NCI-H1105 (cell line): ENCODE results near the gene TMEM156.
"Not testable (repeated sequence)": the region's sequence is repeated elsewhere in the genome, so short reads cannot be mapped to it uniquely, and the experiment has no call there.

Experiments
- DNase-seq: peaks from one replicate; lab custom pipeline; 2025; lab: John Stamatoyannopoulos, UW

The TMEM156 gene

DNA sequence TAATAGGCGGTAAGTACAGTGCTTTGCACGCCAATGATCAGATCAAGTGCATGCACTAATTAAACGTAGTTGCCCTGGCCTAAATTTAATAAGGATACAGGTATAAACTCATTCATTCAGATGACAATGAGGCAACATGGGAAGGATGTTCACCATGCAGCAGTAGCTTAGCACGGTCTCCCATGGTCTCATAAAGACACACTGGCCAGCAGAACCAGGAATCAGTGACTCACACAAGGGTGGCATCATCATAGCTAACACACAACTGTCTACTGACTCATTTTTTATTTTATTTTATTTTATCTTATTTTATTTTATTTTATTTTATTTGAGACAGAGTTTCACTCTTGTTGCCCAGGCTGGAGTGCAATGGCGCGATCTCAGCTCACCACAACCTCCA, 42.7 kb downstream of the TMEM156 start:
- DNase-seq, result no peak

DNA sequence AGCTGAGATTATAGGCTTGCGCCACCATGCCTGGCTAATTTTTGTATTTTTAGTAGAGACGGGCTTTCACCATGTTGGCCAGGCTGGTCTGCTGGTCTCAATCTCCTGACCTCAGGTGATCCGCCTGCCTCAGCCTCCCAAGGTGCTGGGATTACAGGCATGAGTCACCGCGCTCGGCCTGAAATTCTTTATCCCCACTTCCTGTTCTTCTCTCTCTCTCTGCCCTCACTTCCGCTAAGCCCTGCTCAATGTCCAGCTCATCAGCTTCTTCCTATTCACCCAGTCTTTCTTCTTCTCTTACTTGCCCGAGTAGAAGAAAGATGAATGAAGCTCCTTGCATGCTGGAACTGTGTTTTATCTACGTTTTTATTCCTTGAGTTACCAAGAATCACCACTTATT, 43.9 kb downstream of the TMEM156 start:
- not testable (repeated sequence) for DNase-seq

DNA sequence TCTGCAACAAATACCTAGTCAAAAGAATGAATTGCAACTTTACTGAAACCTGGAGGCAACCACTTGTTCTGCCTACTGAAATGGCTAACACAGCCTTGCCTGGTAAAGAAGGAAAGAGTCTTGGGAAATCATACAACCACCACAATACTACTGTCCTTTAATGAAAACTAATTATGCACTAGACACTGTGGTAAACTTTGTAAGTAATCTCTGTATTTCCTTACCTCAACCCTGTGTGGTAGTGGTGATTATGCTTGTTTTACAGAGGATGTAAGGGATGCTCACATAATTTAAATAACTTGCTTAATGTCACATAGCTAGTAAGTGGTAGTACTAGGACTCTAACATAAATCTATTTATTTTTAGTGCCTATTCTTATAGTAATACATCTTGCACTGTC, 44.7 kb downstream of the TMEM156 start:
- no peak for DNase-seq

DNA sequence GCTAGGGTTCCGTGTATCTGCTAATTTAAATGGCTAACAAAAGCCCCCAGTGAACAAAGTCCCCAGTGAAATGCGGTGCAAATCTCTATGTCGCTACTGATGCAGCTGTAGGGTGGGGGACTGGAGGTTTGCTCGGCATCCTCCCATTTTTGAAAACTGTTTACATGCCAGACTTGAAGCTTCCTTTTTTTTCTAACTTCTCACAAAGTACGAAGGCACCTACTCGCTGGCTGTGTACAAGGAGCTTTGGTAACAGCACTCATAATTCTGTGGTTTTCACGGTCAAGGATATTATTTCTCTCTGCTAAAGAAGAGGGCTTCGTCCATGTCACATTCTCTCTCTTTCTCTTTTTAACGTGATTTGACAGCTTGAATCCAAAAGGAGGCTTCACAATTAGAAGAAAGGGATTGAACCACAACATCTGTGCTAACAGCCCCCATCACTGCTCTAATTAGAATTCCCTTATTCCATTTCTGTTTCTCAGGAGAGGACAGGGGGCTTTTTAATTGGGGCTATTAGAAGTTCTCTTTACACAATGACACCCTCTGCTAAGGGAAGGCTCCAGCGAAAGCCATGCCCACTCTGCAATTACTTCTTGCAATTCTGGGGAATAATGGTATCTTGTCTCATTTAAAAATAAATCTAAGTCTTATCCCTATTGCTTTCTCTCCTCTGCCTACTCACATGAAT, 46.7 kb downstream of the TMEM156 start:
- DNase-seq, result no peak

DNA sequence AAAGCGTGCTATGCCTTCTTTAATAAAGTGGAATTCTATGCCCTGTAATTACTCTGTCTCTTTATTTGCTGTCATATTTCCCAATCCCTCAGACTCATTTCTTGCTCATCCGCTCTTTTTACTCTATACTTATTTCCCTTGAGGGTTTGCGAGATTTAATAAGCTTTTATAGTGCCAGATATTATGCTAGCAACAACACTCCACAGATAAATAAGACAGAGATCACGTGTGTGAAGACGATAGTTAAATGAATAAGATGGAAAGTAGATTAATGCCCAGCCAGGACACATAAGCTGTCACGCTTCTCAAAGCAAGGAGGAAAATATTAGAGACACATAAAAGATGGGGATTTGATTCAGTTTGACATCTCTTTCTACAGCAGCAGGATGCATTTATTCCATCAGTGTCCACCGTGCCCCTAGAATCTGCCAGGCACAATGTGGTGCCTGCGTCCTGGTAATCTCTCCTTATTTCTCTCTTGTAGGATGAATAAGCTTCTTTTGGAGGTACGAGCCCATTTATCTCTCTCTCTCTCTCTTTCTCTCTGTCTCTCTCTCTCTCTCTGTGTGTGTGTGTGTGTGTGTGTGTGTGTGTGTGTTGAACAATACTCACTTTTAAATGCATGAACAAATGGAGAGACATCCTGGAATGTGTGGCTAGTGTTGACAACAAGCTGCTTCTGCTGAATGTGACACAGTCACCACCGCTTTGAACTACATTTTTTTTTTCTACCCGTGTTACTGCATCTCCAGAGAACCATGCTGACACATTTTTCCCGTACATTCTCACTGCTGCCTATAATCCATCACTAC, 48.2 kb downstream of the TMEM156 start:
- no peak for DNase-seq

DNA sequence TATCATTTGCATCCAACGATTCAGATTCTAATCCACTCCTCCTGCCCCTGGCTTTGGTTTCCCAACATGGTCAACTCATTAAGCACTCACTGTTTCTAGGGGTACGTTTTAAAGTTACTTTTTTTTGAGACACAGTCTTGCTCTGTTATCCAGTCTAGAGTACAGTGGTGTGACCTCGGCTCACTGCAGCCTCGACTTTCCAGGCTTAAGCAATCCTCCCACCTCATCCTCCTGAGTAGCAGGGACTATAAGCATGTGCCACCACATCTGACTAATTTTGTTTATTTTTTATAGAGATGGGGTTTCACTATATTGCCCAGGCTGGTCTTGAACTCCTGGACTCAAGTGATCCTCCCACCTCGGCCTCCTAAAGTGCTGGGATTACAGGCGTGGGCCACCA, 48.9 kb downstream of the TMEM156 start:
- DNase-seq, result no peak

DNA sequence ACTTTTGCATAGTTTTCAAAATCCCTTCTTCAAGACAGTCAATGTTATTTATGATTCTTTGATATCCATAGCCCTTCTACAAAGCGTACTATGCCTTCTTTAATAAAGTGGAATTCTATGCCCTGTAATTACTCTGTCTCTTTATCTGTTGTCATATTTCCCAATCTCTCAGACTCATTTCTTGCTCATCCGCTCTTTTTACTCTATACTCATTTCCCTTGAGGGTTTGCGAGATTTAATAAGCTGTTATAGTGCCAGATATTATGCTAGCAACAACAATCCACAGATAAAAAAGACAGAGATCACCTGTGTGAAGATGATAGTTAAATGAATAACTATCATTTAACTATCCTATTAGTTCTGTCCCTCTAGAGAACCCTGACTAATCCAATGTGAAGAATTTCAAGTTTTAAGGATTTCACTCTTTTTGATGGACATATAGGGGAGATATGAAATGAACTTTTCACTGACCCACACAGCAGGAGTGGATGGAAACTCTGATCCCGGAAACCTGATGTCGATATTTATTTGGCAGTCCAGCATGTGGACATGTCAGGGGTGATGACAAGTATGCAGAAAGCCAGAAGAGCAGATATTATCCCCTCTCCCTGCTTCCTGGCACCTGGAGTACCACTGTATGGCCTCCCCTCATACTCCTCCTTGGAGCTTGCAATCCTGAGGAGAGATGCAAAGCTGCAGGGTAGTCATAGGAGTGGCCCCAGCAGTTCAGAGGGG, 49.7 kb downstream of the TMEM156 start:
- DNase-seq, result no peak

DNA sequence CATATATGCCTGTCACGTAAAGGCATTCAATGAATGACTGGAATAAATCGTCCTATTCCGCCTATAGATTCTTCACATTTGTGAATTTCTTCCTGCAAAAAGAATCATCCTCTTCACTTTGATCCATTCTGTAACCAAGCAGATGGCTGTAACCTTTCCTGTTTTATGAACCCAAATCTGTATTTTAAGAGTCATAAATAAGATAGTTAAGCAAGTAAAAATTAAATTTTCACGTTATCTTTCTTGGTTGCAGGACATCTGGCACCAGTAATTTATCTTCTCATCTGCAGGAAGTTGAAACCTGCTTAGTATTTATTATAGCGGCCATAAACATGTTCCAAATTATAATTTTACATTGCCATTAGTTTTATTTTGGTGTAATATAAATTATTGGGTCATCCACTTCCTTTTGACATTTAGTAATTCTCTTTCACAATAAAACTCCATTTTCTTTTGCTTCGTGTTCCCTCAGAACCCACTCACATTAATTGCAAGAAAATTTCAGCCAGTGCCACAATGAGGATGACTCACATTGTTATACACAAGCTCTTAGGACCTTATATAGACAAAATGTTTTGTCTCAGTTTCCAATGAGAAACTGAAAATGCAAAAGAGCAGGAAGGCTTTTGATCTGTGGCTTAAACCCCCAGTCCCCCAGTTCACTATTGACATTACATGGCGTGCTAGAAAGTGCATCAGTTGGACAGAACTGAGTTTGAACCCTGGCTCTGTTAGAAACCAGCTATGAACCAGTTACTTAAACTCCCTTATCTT, 51.1 kb downstream of the TMEM156 start:
- DNase-seq, result no peak

DNA sequence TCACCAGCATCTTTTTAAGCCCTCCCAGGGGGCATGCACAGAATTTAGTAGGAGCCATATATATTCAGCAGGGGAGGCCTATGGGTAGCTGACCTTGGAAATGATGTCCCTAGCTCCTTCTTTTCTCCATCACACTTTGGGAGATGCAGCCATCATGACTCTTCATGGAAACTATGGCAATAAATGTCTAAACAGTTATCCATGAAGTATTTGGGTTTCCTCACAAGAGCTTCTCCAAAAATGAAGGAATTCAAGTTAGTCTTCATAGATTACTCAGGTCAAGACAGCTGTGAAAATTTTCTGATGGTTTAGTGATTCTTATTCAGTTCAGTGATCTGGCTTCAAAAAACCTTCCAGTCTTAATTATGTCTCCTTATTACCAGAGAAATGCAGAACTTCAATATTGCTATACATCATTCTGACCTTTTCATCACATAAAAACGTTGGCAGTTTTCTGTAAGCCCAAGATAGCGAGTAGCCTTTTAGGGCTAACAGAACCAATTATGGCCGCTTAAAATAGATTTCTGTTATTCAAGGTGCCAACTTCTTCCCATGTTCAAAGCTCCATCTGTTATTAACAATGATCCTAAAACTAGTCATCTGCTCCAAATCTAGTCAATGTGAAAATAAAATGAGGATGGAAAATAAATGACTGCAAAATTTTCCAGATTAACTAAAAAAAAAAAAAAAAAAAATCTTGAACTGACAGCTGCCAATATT, 52.5 kb downstream of the TMEM156 start:
- no peak for DNase-seq

DNA sequence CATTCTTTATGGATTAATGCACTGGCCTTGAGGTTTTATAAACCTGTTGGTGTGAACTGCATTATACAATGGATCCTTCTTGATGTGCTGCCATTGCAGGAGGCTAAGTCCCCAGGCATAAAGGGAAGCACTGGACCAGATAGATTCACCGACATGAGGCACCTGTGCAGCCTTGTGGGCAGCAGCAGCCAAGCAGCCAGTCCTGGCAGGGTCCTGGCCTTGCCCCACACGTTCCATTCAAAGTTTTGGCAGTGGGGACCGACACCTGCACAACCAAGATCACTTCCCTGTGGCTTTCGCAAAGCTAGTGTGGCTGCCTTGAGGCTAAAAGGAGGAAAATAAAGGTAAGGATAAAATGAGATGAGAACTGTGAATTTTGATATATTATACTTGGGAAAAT, 53.1 kb downstream of the TMEM156 start:
- no peak for DNase-seq

DNA sequence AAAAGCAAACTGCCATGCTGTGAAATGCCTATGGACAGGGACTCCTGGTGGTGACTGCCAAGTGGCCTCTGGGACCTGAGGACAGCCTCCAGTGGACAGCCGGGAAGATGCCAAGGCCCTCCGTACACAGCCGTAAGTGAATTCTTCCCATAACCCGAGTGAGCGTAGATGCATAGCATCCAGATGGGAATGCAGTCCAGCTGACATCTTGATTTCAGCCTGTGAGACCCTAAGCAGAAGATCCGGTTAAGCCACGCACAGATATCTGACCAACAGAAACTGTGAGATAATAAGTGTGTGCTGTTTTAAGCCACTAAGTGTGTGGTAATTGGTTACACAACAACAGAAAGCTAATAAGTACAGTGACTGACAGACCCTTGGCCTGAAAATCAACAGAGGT, 55.9 kb downstream of the TMEM156 start:
- DNase-seq, result no peak

DNA sequence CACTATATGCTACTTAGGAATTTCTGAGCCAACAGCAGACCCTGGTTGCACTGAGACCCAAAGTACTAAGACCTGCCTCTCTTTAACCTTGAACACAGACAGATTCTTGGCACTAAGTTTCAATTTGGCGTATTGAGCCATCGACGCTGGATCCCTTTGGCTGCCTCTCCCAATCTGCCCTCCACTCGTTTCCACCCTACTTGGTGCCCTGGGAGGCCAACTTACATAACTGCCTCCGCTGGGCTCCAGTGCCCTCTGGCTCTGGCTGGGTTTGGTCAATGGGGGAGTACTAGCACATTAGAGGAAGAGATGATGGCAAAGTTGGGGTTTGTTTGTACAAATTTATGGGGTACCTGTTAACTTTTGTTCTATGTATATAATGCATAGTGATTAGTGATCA, 63.5 kb downstream of the TMEM156 start:
- DNase-seq, result no peak

DNA sequence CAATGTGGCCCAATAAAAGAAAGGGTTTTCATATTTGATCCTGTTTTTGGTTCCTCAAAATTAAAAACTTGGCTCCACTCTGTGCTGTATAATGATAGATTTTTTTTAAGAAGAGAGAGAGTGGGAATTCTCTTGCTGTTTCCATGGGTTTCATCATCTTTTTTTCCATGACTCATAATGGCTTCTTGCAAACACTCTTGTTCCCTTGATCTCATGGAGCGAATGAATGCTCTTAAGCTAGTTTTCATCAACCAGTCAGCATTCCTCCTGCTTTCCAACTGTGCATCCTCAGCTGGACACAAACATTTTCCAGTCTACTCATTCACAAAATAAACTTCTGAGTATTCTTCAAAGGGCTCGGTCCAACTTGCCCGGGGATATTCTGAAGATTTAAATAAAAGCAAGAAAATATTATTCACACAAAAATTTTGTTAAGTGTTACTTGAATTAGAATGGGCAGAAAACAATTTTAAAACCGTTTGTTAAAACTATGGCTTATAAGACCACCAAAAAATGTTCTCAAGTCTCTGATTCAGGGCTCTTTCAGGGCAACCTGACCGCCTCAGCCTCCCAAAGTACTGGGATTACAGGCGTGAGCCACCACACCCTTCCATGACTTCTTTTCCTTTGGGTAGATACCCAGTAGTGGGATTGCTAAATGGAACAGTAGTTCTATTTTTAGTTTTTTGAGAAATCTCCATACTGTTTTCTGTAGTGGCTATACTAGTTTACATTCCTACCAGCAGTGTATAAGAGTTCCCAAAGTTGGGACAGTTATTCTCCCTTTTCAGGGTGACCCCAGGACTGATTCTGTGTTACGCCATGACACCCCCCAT, 64.7 kb downstream of the TMEM156 start:
- no peak for DNase-seq

DNA sequence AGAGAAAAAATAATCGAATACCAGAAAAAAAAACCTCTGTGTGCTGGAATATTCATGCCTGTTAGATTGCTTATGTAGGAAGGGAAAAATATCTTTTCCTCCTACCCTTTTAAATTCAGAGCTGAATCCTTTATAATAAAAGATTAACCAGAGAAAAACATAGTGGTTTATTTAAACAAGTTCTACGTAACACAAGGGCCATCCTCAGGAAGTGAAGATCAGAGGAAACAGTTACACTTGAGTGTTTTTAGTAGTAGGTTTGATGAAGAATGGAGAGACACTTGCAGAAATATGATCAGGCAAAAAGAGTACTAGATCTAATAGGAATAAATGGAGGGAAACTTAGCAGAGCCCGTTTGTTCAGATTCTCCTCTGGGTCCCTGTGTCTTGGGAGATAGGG, 66.3 kb downstream of the TMEM156 start:
- DNase-seq, result no peak

DNA sequence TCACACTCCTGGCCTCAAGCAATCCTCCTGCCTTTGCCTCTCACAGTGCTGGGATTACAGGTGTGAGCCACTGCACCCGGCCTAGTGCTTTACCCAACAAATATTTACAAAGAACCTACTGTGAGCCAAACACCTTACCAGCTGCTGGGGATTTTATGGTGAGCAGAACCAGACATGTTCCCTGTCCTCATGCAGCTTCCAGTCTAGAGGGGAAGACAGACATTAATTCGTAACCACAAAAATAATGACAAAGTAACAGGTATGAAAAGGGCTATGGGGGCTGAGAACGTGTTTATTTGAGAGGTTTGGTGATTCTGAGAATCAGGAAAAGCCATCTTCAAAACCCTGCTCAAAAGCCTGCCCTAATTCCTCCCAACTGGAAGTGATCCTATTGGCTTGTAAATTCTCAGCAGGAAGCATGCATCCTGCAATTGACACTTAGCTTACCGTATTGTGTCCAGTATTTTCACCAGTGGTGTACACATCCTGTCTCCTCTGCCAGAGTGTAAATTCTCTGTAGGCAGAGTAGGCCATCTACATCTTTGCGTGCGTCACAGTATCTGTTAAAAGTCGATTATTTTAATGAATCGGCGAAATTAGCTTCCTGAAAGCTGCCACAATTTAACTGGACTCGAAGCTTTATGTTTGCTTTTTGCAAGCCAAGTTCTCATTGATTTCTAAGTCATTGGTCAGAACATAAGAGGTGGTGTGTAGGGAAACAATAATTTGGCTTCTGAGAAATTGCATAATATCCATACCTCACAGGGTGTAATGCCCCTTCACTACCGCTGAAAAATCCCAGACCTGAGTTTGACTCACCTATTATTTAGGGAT, 67.0 kb downstream of the TMEM156 start:
- no peak for DNase-seq

DNA sequence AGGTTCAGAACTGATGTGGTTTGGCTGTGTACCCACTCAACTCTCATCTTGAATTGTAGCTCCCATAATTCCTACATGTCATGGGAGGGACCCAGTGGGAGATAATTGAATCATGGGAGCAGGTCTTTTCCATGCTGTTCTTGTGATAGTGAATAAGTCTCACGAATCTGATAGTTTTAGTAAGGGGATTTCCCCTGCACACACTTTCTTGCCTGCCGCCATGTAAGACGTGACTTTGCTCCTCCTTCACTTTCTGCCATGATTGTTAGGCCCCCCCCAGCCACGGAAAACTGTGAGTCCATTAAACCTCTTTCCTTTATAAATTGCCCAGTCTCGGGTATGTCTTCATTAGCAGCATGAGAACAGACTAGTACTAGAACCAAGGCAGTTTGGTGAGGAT, 73.0 kb downstream of the TMEM156 start:
- DNase-seq, result not testable (repeated sequence)

DNA sequence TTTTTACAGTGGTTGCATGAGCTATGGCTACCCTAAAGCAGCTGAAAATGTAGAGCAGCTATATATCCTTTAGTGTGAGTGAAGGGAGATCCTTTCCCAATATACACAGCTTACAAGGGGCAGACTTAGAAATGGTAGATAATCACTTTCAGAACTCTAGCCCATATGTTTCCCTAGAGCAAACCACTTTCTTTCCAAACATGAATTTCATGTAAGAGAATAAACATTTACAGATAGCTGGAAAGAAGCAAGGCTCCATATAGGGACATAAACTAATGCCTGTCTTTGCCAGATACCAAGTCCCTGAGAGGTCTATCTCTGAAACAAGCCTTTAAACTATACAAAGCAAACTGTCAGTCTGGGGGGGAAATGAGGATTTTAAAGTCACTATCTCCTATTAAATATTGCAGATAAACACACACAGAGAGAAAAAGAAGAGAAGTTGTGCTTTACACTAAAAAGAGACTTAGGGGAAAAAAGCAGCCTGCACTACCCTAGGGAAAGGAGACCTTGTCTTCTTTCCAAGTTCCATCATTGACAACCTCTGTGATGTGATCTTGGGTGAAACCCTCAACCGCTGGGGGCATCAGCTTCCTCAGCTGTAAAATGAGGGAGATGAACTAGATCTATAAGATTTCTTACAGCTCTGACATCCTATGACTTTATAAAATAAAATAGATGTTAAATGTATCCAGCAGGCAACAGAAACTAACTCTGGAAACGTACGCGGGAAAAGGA, 73.6 kb downstream of the TMEM156 start:
- DNase-seq, result no peak

DNA sequence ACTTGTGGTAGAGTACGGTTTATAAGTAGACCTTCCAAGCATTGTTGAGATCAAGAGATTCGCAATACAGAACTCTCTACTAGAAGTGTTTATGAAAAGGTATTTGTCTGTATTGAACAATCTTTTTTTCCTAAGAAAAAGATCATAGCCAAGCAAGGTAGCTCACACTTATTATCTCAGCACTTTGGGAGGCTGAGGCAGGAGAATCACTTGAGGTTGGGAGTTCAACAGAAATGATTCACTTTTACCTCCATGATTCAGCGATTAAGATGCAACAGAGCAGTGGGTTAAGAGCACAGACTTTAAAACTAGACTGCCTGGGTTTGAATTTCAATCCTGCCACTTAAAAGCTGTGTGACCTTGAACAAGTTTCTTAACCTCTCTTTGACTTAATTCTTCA, 74.3 kb downstream of the TMEM156 start:
- no peak for DNase-seq

DNA sequence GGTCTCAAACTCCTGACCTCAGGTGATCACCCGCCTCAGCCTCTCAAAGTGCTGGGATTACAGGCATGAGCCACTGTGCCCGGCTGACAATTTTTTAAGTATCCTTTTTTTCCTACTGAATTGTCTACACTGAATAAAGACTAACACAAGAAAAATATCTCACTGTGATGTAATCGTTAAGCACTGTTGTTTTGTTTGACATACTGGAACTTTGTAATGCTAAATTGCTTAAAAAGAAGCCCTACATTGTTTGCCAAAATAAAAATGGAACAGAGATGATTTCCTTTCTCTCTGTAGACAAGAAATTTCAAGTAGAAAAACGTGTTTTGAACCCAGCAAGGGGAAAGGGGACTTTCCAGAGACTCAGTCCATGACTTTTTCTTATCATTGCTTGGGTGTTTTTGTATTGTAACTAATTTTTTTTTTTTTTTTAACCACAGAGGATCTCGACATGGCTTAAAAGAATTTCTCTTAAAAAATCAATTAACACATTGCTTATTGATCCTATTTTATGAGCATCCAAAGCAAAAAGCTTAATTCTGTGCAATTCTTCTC, 74.9 kb downstream of the TMEM156 start:
- DNase-seq, result no peak
